ENCODE data around the gene ARFGEF3. TPM values are rescaled to one million over a fixed set of nuclear protein-coding genes. Genes with fewer than 3 reads are reported as not detected.

ARFGEF3 gene
- total RNA-seq, 1 donor from 2014 or later = 0.08 TPM

- Mint-ChIP-seq H3K27me3 (ENCODE audit: unreplicated experiment) (peaks cover 27% of the 10 kb centered on the region), H3K4me3 (ENCODE audit: unreplicated experiment) (no peak overlapping the region), H3K9me3 (ENCODE audit: unreplicated experiment) (no peaks in the 10 kb centered on the region), H3K4me1 (ENCODE audit: unreplicated experiment) (no peaks in the 10 kb centered on the region), H3K27ac (ENCODE audit: unreplicated experiment) (no peak overlapping the region), H3K36me3 (ENCODE audit: unreplicated experiment) (no peaks in the 10 kb centered on the region)
- no peak for TF ChIP-seq CTCF (IDR thresholded peaks at IDR 0.05)
- no peak for DNase-seq (ENCODE audit: extremely low spot score, unreplicated experiment)
These were observed 53.5 kb downstream of the ARFGEF3 start for GRCh38 chr6:138215093-138215782.

DNA sequence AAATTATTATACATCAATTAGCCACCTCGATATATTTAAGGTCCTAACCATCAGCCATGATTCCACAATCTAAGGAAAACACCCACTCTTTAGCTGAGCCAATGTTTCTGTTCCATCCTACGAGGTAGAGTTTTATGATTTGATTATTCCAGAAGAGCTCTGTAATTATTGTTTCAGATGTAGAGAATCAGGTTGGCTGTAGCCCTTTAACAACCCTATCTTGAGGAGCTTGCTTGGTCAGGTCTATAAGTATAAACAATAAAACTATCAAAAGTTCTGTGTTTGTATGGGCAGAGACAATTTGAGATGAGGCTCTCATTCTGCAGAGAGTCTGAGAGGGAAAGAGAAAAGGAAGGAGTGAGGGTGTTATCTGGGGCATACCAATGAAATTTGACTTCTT is 56.7 kb downstream of the ARFGEF3 start, which contains the start of gene PBOV1:
PBOV1 (minus strand) TSS at position 43 of the 400 bp plus-strand sequence. CDS start 96 bp downstream, outside the sequence.
- no peaks in the 10 kb centered on the region for H3K4me1 Mint-ChIP-seq (ENCODE audit: unreplicated experiment)
- peaks cover 28% of the 10 kb centered on the region for H3K27me3 Mint-ChIP-seq (ENCODE audit: unreplicated experiment)
- H3K9me3 Mint-ChIP-seq (ENCODE audit: unreplicated experiment) = no peaks in the 10 kb centered on the region
- H3K36me3 Mint-ChIP-seq (ENCODE audit: unreplicated experiment) = no peaks in the 10 kb centered on the region
- TF ChIP-seq CTCF (IDR thresholded peaks at IDR 0.05) = no peak
- H3K4me3 Mint-ChIP-seq (ENCODE audit: unreplicated experiment) = no peak within 1 kb of the TSS
- DNase-seq (ENCODE audit: extremely low spot score, unreplicated experiment) = no peak
- no peak within 1 kb of the TSS for H3K27ac Mint-ChIP-seq (ENCODE audit: unreplicated experiment)

DNA sequence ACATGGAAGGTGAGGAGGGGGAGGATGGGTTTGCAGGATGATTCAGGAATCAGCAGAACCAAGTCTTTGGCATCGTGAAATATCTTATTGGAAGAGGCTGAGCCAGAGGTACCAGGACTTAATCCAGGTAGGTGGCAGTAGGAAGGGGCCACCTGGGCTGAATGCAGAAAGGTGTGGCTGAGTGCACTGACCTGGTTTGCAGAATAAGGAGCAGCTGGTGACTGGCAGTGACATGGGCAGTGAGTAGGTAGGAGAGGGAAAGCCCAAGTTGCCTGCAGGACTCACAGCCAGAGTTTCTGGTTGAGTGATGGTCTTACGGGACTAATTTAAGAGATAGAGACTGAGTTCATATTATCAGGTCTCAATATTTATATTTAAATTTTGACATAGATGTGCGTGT is 57.7 kb downstream of the ARFGEF3 start:
- Mint-ChIP-seq H3K27me3 (ENCODE audit: unreplicated experiment) (peaks cover 28% of the 10 kb centered on the region), H3K9me3 (ENCODE audit: unreplicated experiment) (no peaks in the 10 kb centered on the region), H3K4me3 (ENCODE audit: unreplicated experiment) (no peak overlapping the region), H3K4me1 (ENCODE audit: unreplicated experiment) (no peaks in the 10 kb centered on the region), H3K36me3 (ENCODE audit: unreplicated experiment) (no peaks in the 10 kb centered on the region), H3K27ac (ENCODE audit: unreplicated experiment) (no peak overlapping the region)
- DNase-seq (ENCODE audit: extremely low spot score, unreplicated experiment) = no peak
- no peak for TF ChIP-seq CTCF (IDR thresholded peaks at IDR 0.05)

- H3K27me3 Mint-ChIP-seq (ENCODE audit: unreplicated experiment) = peaks cover 28% of the 10 kb centered on the region
- DNase-seq (ENCODE audit: extremely low spot score, unreplicated experiment) = no peak
- no peaks in the 10 kb centered on the region for H3K9me3 Mint-ChIP-seq (ENCODE audit: unreplicated experiment)
- H3K36me3 Mint-ChIP-seq (ENCODE audit: unreplicated experiment) = no peaks in the 10 kb centered on the region
- no peaks in the 10 kb centered on the region for H3K4me1 Mint-ChIP-seq (ENCODE audit: unreplicated experiment)
- no peak overlapping the region for H3K27ac Mint-ChIP-seq (ENCODE audit: unreplicated experiment)
- no peak overlapping the region for H3K4me3 Mint-ChIP-seq (ENCODE audit: unreplicated experiment)
- TF ChIP-seq CTCF (IDR thresholded peaks at IDR 0.05) = no peak
These were observed 58.2 kb downstream of the ARFGEF3 start for GRCh38 chr6:138219901-138220300.

DNA sequence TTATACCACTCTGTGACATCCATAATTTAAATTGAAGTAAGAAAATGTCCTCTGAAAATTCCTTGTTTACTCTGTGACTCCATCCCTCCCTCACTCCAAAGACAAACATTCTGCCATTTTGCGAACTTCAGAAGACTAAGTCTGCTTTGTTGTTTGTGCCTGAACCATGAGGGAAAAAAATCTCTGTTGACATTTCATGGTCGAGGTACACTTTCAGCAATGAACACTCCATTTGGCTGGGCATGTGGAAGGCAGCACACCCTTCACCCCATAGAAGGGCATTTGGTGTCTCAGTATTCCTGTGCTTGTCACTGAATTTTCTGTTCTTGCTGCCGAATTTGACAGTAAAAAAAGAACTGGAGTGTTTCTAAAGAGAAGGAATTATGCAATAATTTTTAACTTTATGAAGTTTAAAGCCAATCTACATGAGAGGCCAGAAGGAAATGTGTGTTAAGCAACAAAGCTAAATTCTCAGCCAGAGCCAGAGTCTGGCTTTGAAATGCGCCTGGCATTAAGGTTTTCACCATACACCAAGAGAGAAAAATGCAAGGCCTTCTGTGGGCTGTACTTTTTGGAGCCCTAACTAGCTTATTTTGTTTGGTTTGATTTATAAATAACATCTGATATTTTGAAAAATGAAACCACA is 61.3 kb downstream of the ARFGEF3 start:
- peaks cover 16% of the 10 kb centered on the region for H3K27me3 Mint-ChIP-seq (ENCODE audit: unreplicated experiment)
- no peaks in the 10 kb centered on the region for H3K36me3 Mint-ChIP-seq (ENCODE audit: unreplicated experiment)
- TF ChIP-seq CTCF (IDR thresholded peaks at IDR 0.05) = no peak
- H3K4me1 Mint-ChIP-seq (ENCODE audit: unreplicated experiment) = no peaks in the 10 kb centered on the region
- H3K27ac Mint-ChIP-seq (ENCODE audit: unreplicated experiment) = no peak overlapping the region
- H3K4me3 Mint-ChIP-seq (ENCODE audit: unreplicated experiment) = no peak overlapping the region
- DNase-seq (ENCODE audit: extremely low spot score, unreplicated experiment) = no peak
- no peaks in the 10 kb centered on the region for H3K9me3 Mint-ChIP-seq (ENCODE audit: unreplicated experiment)

Data from osteocyte (in vitro differentiated cells).